IMR-90 (cell line): ENCODE results near the gene HOXB6. TPM values are rescaled to one million over a fixed set of nuclear protein-coding genes. Genes with fewer than 3 reads are reported as not detected.

ENCODE experiments used
- ATAC-seq: fragments of 200-7000 bp; cut with Tn5 transposase; 2 replicates; pipeline ENCODE4 v1.9.1; 2020; ENCODE audit warnings: low read depth, mild to moderate bottlenecking, moderate library complexity
- BruUV-seq: library from RNA; stranded (reverse); fragments of 400-500 nt; replicated peaks from 2 replicates; lab custom pipeline; 2021; lab: Mats Ljungman, UMichigan
- CTCF ChIA-PET: fragments of 300-600 bp; formaldehyde crosslinking; extraction: SDS; loops from one replicate; lab custom pipeline; 2021; ENCODE audit warnings: antibody characterized with exemption; lab: Yijun Ruan, JAX
- POLR2A ChIA-PET: fragments of 300-600 bp; sonication (Branson Sonifier 250); formaldehyde crosslinking; loops from one replicate; lab custom pipeline; 2022; ENCODE audit warnings: antibody characterized with exemption; ENCODE audit not compliant: unreplicated experiment; lab: Charles Lee
- DNase-seq: peaks from one replicate; pipeline ENCODE4 v3.0.0; 2013
- H2AFZ ChIP-seq: replicated peaks from 2 replicates; pipeline ENCODE3; 2013; ENCODE audit warnings: low read length, mild to moderate bottlenecking; ENCODE audit not compliant: poor library complexity
- H2AK5ac ChIP-seq: 2 replicates; pipeline ENCODE4 v1.6.1; 2013; ENCODE audit warnings: low read depth, low read length, inconsistent platforms
- H2AK9ac ChIP-seq: replicated peaks from 2 replicates; pipeline ENCODE3; 2013; ENCODE audit warnings: mild to moderate bottlenecking, low read depth, low read length, moderate library complexity; ENCODE audit not compliant: poor library complexity
- H2BK120ac ChIP-seq: 2 replicates; pipeline ENCODE4 v1.6.1; 2013; ENCODE audit warnings: low read depth, low read length, inconsistent platforms
- H2BK15ac ChIP-seq: 3 replicates; pipeline ENCODE4 v1.6.1; 2013; ENCODE audit warnings: low read depth, low read length, inconsistent platforms
- H2BK20ac ChIP-seq: 2 replicates; pipeline ENCODE4 v1.6.1; 2013; ENCODE audit warnings: low read depth, mild to moderate bottlenecking, inconsistent platforms, low read length, moderate library complexity
- H2BK5ac ChIP-seq: 2 replicates; pipeline ENCODE4 v1.6.1; 2013; ENCODE audit warnings: mild to moderate bottlenecking, low read depth, low read length, inconsistent platforms; ENCODE audit not compliant: poor library complexity, severe bottlenecking
- H3K14ac ChIP-seq: replicated peaks from 2 replicates; pipeline ENCODE4 v1.6.1; 2013; ENCODE audit warnings: low read depth, low read length, inconsistent platforms
- H3K18ac ChIP-seq: 2 replicates; pipeline ENCODE4 v1.6.1; 2013; ENCODE audit warnings: low read depth, low read length, control low read depth
- H3K23ac ChIP-seq: 2 replicates; pipeline ENCODE4 v1.6.1; 2013; ENCODE audit warnings: low read depth, low read length, inconsistent platforms
- H3K27ac ChIP-seq: 2 replicates; pipeline ENCODE4 v1.5.1; 2013; ENCODE audit warnings: mild to moderate bottlenecking, control low read depth, low read length; ENCODE audit not compliant: insufficient read depth
- H3K27me3 ChIP-seq: 2 replicates; pipeline ENCODE4 v1.6.1; 2013; ENCODE audit warnings: low read length; ENCODE audit not compliant: control insufficient read depth, insufficient read depth
- H3K36me3 ChIP-seq: 2 replicates; pipeline ENCODE4 v1.6.1; 2013; ENCODE audit warnings: low read length, mixed read lengths; ENCODE audit not compliant: control insufficient read depth, insufficient read depth
- H3K4ac ChIP-seq: 2 replicates; pipeline ENCODE4 v1.6.1; 2013; ENCODE audit warnings: low read depth, low read length, inconsistent platforms
- H3K4me1 ChIP-seq: 2 replicates; pipeline ENCODE4 v1.6.1; 2013; ENCODE audit warnings: low read length, mixed read lengths; ENCODE audit not compliant: control insufficient read depth, insufficient read depth
- H3K4me2 ChIP-seq: 2 replicates; pipeline ENCODE4 v1.6.1; 2013; ENCODE audit warnings: low read depth, mild to moderate bottlenecking, control low read depth, low read length, moderate library complexity
- H3K4me3 ChIP-seq: 2 replicates; pipeline ENCODE4 v1.5.1; 2013; ENCODE audit warnings: low read depth, mild to moderate bottlenecking, control low read depth, low read length, moderate library complexity; ENCODE audit not compliant: insufficient read depth
- H3K56ac ChIP-seq: 2 replicates; pipeline ENCODE4 v1.6.1; 2013; ENCODE audit warnings: low read length, inconsistent platforms; ENCODE audit not compliant: insufficient read depth; ENCODE audit errors: extremely low read depth
- H3K79me1 ChIP-seq, 2 experiments: 2 replicates each; pipeline ENCODE4 v1.6.1; 2013; ENCODE audit warnings: low read length in 2 of 2, inconsistent platforms in 1 of 2, low read depth in 1 of 2
- H3K9ac ChIP-seq: 2 replicates; pipeline ENCODE4 v1.6.1; 2013; ENCODE audit warnings: low read depth, low read length, control low read depth
- H3K9me1 ChIP-seq: 2 replicates; pipeline ENCODE4 v1.6.1; 2013; ENCODE audit warnings: low read length, inconsistent platforms; ENCODE audit not compliant: insufficient read depth
- H3K9me3 ChIP-seq: 2 replicates; pipeline ENCODE4 v1.6.1; 2013; ENCODE audit warnings: low read length; ENCODE audit not compliant: control insufficient read depth, insufficient read depth
- H4K20me1 ChIP-seq: 2 replicates; pipeline ENCODE4 v1.6.1; 2013; ENCODE audit warnings: low read length, inconsistent platforms; ENCODE audit not compliant: insufficient read depth
- H4K5ac ChIP-seq: 2 replicates; pipeline ENCODE4 v1.6.1; 2013; ENCODE audit warnings: mild to moderate bottlenecking, low read depth, low read length, control low read depth
- H4K8ac ChIP-seq, 2 experiments: 2 replicates each; pipeline ENCODE4 v1.6.1; 2013; ENCODE audit warnings: low read depth in 2 of 2, low read length in 2 of 2, control low read depth in 1 of 2, inconsistent platforms in 1 of 2
- H4K91ac ChIP-seq: 2 replicates; pipeline ENCODE4 v1.6.1; 2013; ENCODE audit warnings: low read depth, low read length, inconsistent platforms; ENCODE audit not compliant: insufficient read depth
- BHLHE40 ChIP-seq: fragments of 150-350 bp; IDR thresholded peaks from 2 replicates; pipeline ENCODE4 v1.6.1; 2016; ENCODE audit warnings: mild to moderate bottlenecking, low read depth, low read length
- CEBPB ChIP-seq: IDR thresholded peaks from 2 replicates; pipeline ENCODE4 v1.6.1; 2012; ENCODE audit warnings: low read depth, low read length, improper control_type of control experiment
- CHD1 ChIP-seq: IDR thresholded peaks from 2 replicates; pipeline ENCODE4 v1.6.1; 2012; ENCODE audit warnings: low read depth, low read length, improper control_type of control experiment
- CTCF ChIP-seq: conservative IDR thresholded peaks from 2 replicates; pipeline ENCODE4 v1.5.1; 2012; ENCODE audit warnings: mild to moderate bottlenecking, low read depth, low read length, improper control_type of control experiment
- ELK1 ChIP-seq: fragments of 150-350 bp; IDR thresholded peaks from 2 replicates; pipeline ENCODE4 v1.6.1; 2016; ENCODE audit warnings: low read depth, mild to moderate bottlenecking, low read length, moderate library complexity, borderline replicate concordance
- FOS ChIP-seq: fragments of 150-350 bp; IDR thresholded peaks from 2 replicates; pipeline ENCODE4 v1.6.1; 2016; ENCODE audit warnings: low read depth, low read length
- MAFK ChIP-seq: IDR thresholded peaks from 2 replicates; pipeline ENCODE4 v1.6.1; 2012; ENCODE audit warnings: low read depth, low read length, improper control_type of control experiment
- NFE2L2 ChIP-seq: fragments of 150-350 bp; IDR thresholded peaks from 2 replicates; pipeline ENCODE4 v1.6.1; 2016; ENCODE audit warnings: low read depth, mild to moderate bottlenecking, low read length
- POLR2A ChIP-seq: IDR thresholded peaks from 2 replicates; pipeline ENCODE4 v1.6.1; 2012; ENCODE audit warnings: mild to moderate bottlenecking, low read depth, low read length
- RAD21 ChIP-seq: IDR thresholded peaks from 2 replicates; pipeline ENCODE4 v1.6.1; 2012; ENCODE audit warnings: low read length, improper control_type of control experiment
- RCOR1 ChIP-seq: IDR thresholded peaks from 2 replicates; pipeline ENCODE4 v1.6.1; 2012; ENCODE audit warnings: mild to moderate bottlenecking, low read length, improper control_type of control experiment; ENCODE audit not compliant: insufficient replicate concordance
- RFX5 ChIP-seq: IDR thresholded peaks from 2 replicates; pipeline ENCODE4 v1.8.0; 2012; ENCODE audit warnings: low read depth, mild to moderate bottlenecking, low read length, moderate library complexity
- SMC3 ChIP-seq: fragments of 150-350 bp; IDR thresholded peaks from 2 replicates; pipeline ENCODE4 v1.6.1; 2016; ENCODE audit warnings: low read depth, mild to moderate bottlenecking, antibody characterized with exemption, low read length, moderate library complexity
- USF2 ChIP-seq: fragments of 150-350 bp; IDR thresholded peaks from 2 replicates; pipeline ENCODE4 v1.6.1; 2017; ENCODE audit warnings: mild to moderate bottlenecking, antibody characterized with exemption, low read length, low read depth
- WGBS, 2 experiments: methylation state at CpG; one replicate each; pipeline versions ENCODE4 v1.1.5 to v1.1.7; 2013; ENCODE audit warnings: missing lambda C conversion rate in 2 of 2; ENCODE audit not compliant: insufficient read length in 1 of 2; ENCODE audit errors: extremely low coverage in 2 of 2; 5-methylcytosine and 5-hydroxymethylcytosine counted together
- dilution Hi-C: fragments of 300-500 bp; cut with HindIII; formaldehyde crosslinking; loops from one replicate; pipeline ENCODE4 v1.14.3; 2018; ENCODE audit warnings: low sequenced_read_pairs; ENCODE audit not compliant: unreplicated experiment
- in situ Hi-C: fragments of 300-500 bp; cut with MboI; formaldehyde crosslinking; loops from 3 replicates; pipeline ENCODE4 v1.14.3; 2019; ENCODE audit warnings: low sequenced_read_pairs, inconsistent platforms, mixed read lengths
- intact Hi-C: fragments of 100-400 bp; cut with micrococcal nuclease; formaldehyde crosslinking; loops from 2 replicates; pipeline ENCODE4 v1.10.0; 2022
- polyA plus RNA-seq, 3 experiments: library from polyadenylated mRNA; depleted of rRNA; stranded (reverse); fragments of >200 nt; gene quantifications; 2 replicates each; pipeline ENCODE4 v1.2.3, GENCODE V29; 2012; ENCODE audit warnings: low replicate concordance in 1 of 3
- total RNA-seq: library from RNA; depleted of rRNA; stranded (reverse); fragments of >200 nt; gene quantifications from 2 replicates; pipeline ENCODE4 v1.2.3, GENCODE V29; 2012

HOXB6 gene
- total and polyA plus RNA-seq, 2 of the 4 experiments (the other 2 are of a cell fraction): 11.1 to 42.2 TPM

- peak overlapping the region; percentile 95; the same call in 2 of the 3 replicates for H2BK15ac ChIP-seq
- peak overlapping the region; percentile 99 for H3K4ac ChIP-seq
- H4K91ac ChIP-seq: peak overlapping the region; percentile 99
- intact Hi-C loops: no loop called here
- H3K9me1 ChIP-seq: no peaks in the 10 kb centered on the region; the same call in 1 of the 2 replicates
- H3K27ac ChIP-seq: peak overlapping the region; percentile 99
- DNase-seq (peak; percentile 82), ATAC-seq (peak; percentile 0; the same call in 1 of the 2 replicates)
- TF ChIP-seq CTCF: no peak
- TF ChIP-seq FOS: no peak
- no peak for TF ChIP-seq MAFK
- TF ChIP-seq USF2: no peak
- no peak for TF ChIP-seq NFE2L2
- TF ChIP-seq BHLHE40: no peak
- no peak for TF ChIP-seq RCOR1
- TF ChIP-seq CHD1: no peak
- no peak for TF ChIP-seq CEBPB
- TF ChIP-seq RAD21: no peak
- no peak for TF ChIP-seq RFX5
- no peak for TF ChIP-seq SMC3
- no peak for TF ChIP-seq ELK1
- TF ChIP-seq POLR2A: no peak
- H4K8ac ChIP-seq: peak overlapping the region; percentile 96 to 99
- POLR2A ChIA-PET: interaction anchor here (0.6 to 1.6 kb wide), 18 partner anchors 11 to 750 kb away, joined by 3 to 14 read pairs (median 4); partner anchors contain the start of gene HOXB9
- peak overlapping the region; percentile 100 for H3K9ac ChIP-seq
- peak overlapping the region; percentile 100 for H3K56ac ChIP-seq
- no peak overlapping the region for H2AFZ ChIP-seq
- peak overlapping the region; percentile 92 for H4K5ac ChIP-seq
- WGBS, 2 experiments: 0% methylated on average over 2 of the region's 5 CpGs; no CpG with 5 or more reads in 1 of the 2 experiments
- H3K4me2 ChIP-seq: peak overlapping the region; percentile 98
- no peaks in the 10 kb centered on the region for H3K27me3 ChIP-seq
- no peaks in the 10 kb centered on the region; the same call in 1 of the 2 replicates for H4K20me1 ChIP-seq
- peak overlapping the region; percentile 84 for H2BK20ac ChIP-seq
- no TSS peak for BruUV-seq
- H3K23ac ChIP-seq: peak overlapping the region; percentile 100
- in situ Hi-C loops: no loop called here
- peak overlapping the region; percentile 99 for H2BK5ac ChIP-seq
- H3K18ac ChIP-seq: peak overlapping the region; percentile 96
- peaks cover 16% of the 10 kb centered on the region; the same call in 1 of the 2 replicates for H3K36me3 ChIP-seq
- CTCF ChIA-PET: interaction anchor here (0.6 to 2.6 kb wide), 4 partner anchors 25 to 236 kb away, joined by 3 to 15 read pairs (median 6); no protein-coding TSS in a partner anchor
- H2BK120ac ChIP-seq: peak overlapping the region; percentile 97
- no peaks in the 10 kb centered on the region for H3K79me1 ChIP-seq
- peaks cover 12% of the 10 kb centered on the region for H3K4me1 ChIP-seq
- peak overlapping the region; percentile 94 for H2AK9ac ChIP-seq
- H3K14ac ChIP-seq: peak overlapping the region; percentile 99
- peak overlapping the region; percentile 95 for H2AK5ac ChIP-seq
- no peaks in the 10 kb centered on the region for H3K9me3 ChIP-seq
- dilution Hi-C loops: no loop called here
- peak overlapping the region; percentile 91 for H3K4me3 ChIP-seq
Observed at GRCh38 chr17:48587276-48588073, 17.3 kb downstream of the HOXB6 start.
